Esophagus (tissue), 2 donors: ENCODE results near the gene TWNK. TPM values are rescaled to one million over a fixed set of nuclear protein-coding genes. Genes with fewer than 3 reads are reported as not detected.

Source experiments
- H3K27ac ChIP-seq, 2 donors: one replicate each; pipeline ENCODE4 v1.5.1; 2013; ENCODE audit warnings: low read depth in 2 of 2, mild to moderate bottlenecking in 2 of 2, inconsistent platforms in 1 of 2, low read length in 1 of 2, moderate library complexity in 1 of 2
- H3K27me3 ChIP-seq, 2 donors: one replicate each; pipeline ENCODE4 v1.6.1; 2013; ENCODE audit warnings: low read length in 2 of 2, control low read depth in 1 of 2, mild to moderate bottlenecking in 1 of 2; ENCODE audit not compliant: insufficient read depth in 2 of 2, control insufficient read depth in 1 of 2
- H3K36me3 ChIP-seq, 2 donors: one replicate each; pipeline ENCODE4 v1.6.1; 2013; ENCODE audit warnings: low read length in 1 of 2; ENCODE audit not compliant: control insufficient read depth in 2 of 2, insufficient read depth in 2 of 2
- H3K4me1 ChIP-seq, 2 donors: one replicate each; pipeline ENCODE4 v1.6.1; 2013; ENCODE audit warnings: low read length in 1 of 2; ENCODE audit not compliant: control insufficient read depth in 2 of 2, insufficient read depth in 2 of 2
- H3K4me3 ChIP-seq, 2 donors: one replicate each; pipeline ENCODE4 v1.5.1; 2013; ENCODE audit warnings: low read length in 2 of 2, mild to moderate bottlenecking in 2 of 2, low read depth in 1 of 2, moderate library complexity in 1 of 2
- H3K9me3 ChIP-seq, 2 donors: one replicate each; pipeline ENCODE4 v1.6.1; 2013; ENCODE audit warnings: mild to moderate bottlenecking in 2 of 2, low read depth in 1 of 2, low read length in 1 of 2, moderate library complexity in 1 of 2; ENCODE audit not compliant: control insufficient read depth in 2 of 2, insufficient read depth in 1 of 2
- WGBS, 2 donors: extraction: QIAGEN DNeasy Blood & Tissue Kit; methylation state at CpG; one replicate each; pipeline ENCODE4 v1.1.7; 2013; 5-methylcytosine and 5-hydroxymethylcytosine counted together
- polyA plus RNA-seq, 2 donors: library from polyadenylated mRNA; stranded (reverse); fragments of 200-250 nt; gene quantifications; one replicate each; pipeline ENCODE4 v1.2.3, GENCODE V29; 2013
- donor health status: healthy with polysubstance abuse.
- donor health status: Bipolar disorder and iron deficiency.

TWNK gene
- polyA plus RNA-seq, 2 donors: 3.6 to 7.1 TPM

DNA sequence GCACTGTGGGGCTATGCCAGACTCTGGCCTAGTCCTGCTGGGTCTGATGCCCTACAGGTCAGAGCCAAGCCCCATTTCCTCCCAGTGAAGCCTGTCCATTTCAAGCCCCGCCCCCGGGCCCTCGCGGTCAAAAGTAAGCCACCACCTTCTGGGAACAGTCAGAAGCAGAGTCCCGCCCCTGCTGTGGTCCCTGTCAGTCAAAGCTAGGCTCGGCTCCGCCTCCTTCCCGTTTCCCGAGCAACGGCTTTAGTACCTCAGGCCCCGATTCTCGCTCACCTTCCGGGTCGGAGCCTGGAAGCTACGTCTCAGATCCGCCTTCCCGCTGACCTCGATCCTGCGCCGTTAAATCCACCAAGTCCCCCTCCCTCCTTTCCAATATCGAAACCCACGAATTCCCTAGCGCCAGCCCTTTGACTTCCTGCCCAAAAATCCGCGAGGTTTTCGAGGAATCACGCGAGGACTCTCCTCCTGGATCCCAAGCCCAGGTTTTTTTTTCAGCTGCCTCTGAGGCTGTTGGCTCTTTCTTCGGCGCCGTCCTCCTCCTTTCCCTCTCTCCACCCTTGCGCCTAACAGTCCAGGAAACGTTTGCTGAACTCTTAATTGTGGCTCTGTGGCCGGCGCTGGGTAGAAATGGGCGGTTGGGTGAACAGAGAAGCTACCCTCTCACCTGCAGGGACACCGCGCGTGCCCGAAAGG, 55.5 kb downstream of the TWNK start:
- Histone ChIP-seq H3K27ac (peak overlapping the region; percentile 94 to 95), H3K27me3 (no peaks in the 10 kb centered on the region), H3K4me3 (peak overlapping the region; percentile 55 to 59), H3K36me3 (peaks cover under 1 to 8% of the 10 kb centered on the region in 2 donors), H3K4me1 (peaks cover 0 to 7% of the 10 kb centered on the region in 2 donors), H3K9me3 (no peaks in the 10 kb centered on the region)
- WGBS, 2 donors: 3% methylated on average over 40 of the region's 40 CpGs

GRCh38 chr10:101043363-101043707, 56.0 kb downstream of the TWNK start:
- H3K27me3 ChIP-seq: no peaks in the 10 kb centered on the region
- WGBS, 2 donors: 22 to 24% methylated on average over 2 of the region's 2 CpGs
- no peaks in the 10 kb centered on the region for H3K9me3 ChIP-seq
- H3K36me3 ChIP-seq: peaks cover 0 to 4% of the 10 kb centered on the region in 2 donors
- peaks cover 0 to 7% of the 10 kb centered on the region in 2 donors for H3K4me1 ChIP-seq
- peak overlapping the region; percentile 94 to 95 for H3K27ac ChIP-seq
- H3K4me3 ChIP-seq: peak overlapping the region; percentile 55 to 59

Other genes starting within 250 kb of the TWNK start
- not detected for gene PAX2, start 242.0 kb upstream of the TWNK start, polyA plus RNA-seq
- gene SLF2, start 74.6 kb upstream of the TWNK start, polyA plus RNA-seq: 1 to 10 TPM; 5.1 to 9.4 TPM
- 1 to 10 TPM; 1.4 to 1.9 TPM for gene SEMA4G, start 18.0 kb upstream of the TWNK start, polyA plus RNA-seq
- 10 to 100 TPM; 60.6 to 89.1 TPM for gene MRPL43, start within 50 bp of the TWNK start, polyA plus RNA-seq
- 10 to 100 TPM; 31.8 to 34.9 TPM for gene LZTS2, start 12.3 kb downstream of the TWNK start, polyA plus RNA-seq
- under 1 TPM; 0.11 to 0.14 TPM for gene PDZD7, start 43.6 kb downstream of the TWNK start, polyA plus RNA-seq
- 1 to 10 TPM; 5.2 to 5.7 TPM for gene SFXN3, start 43.7 kb downstream of the TWNK start, polyA plus RNA-seq
- 1 to 10 TPM in 1 of 2 donors, under 1 TPM in 1; 0.81 to 1.4 TPM for gene KAZALD1, start 74.4 kb downstream of the TWNK start, polyA plus RNA-seq
- gene TLX1, start 143.8 kb downstream of the TWNK start, polyA plus RNA-seq: not detected
- gene LBX1, start 241.9 kb downstream of the TWNK start, polyA plus RNA-seq: not detected